Natural killer cell treated with Interleukin-12 subunit alpha and Interleukin-12 subunit beta and Interleukin-15 and Interleukin-18, amount 100 ng/mL, for 72 hours (primary cell): Measurements from ENCODE around the gene DCAKD. TPM values are rescaled to one million over a fixed set of nuclear protein-coding genes. Genes with fewer than 3 reads are reported as not detected.

Source experiments
- ATAC-seq, 2 donors: fragments of 150-1000 bp; cut with Tn5 transposase in 1 of 2; sonication (Bioruptor Pico), chemical (Tn5 transposase) in 1 of 2; 2 replicates each; pipeline ENCODE4 v1.10.0; 2021
- DNase-seq: peaks from one replicate; pipeline ENCODE4 v3.0.0; 2022; ENCODE audit warnings: low spot score
- H3K27ac Mint-ChIP-seq, 2 donors: 1 replicate in 1 of 2; 2 replicates in 1 of 2; pipeline ENCODE4 v1.8.0; 2022; ENCODE audit warnings: mixed read lengths in 2 of 2, mild to moderate bottlenecking in 1 of 2, moderate library complexity in 1 of 2
- H3K27me3 Mint-ChIP-seq, 2 donors: 1 replicate in 1 of 2; 2 replicates in 1 of 2; pipeline ENCODE4 v1.8.0; 2022; ENCODE audit warnings: mixed read lengths in 2 of 2
- H3K36me3 Mint-ChIP-seq: one replicate; pipeline ENCODE4 v1.8.0; 2022; ENCODE audit warnings: mixed read lengths
- H3K4me1 Mint-ChIP-seq, 2 donors: 1 replicate in 1 of 2; 2 replicates in 1 of 2; pipeline ENCODE4 v1.8.0; 2022; ENCODE audit warnings: low read depth in 2 of 2, mixed read lengths in 2 of 2, mild to moderate bottlenecking in 1 of 2
- H3K4me3 Mint-ChIP-seq: one replicate; pipeline ENCODE4 v1.8.0; 2022; ENCODE audit warnings: mixed read lengths
- H3K9me3 Mint-ChIP-seq: 2 replicates; pipeline ENCODE4 v1.8.0; 2022; ENCODE audit warnings: mixed read lengths
- total RNA-seq, 2 donors: library from RNA; stranded (reverse); gene quantifications; one replicate each; pipeline ENCODE4 v1.2.3, GENCODE V29; 2022

DCAKD gene, protein sequence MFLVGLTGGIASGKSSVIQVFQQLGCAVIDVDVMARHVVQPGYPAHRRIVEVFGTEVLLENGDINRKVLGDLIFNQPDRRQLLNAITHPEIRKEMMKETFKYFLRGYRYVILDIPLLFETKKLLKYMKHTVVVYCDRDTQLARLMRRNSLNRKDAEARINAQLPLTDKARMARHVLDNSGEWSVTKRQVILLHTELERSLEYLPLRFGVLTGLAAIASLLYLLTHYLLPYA
- 10 to 100 TPM; 17.9 to 36.4 TPM for total RNA-seq

GRCh38 chr17:45051060-45051719 lies at the start of gene DCAKD:
TSS of gene DCAKD (minus strand) at chr17:45051632. CDS start at chr17:45034885, 16,747 bp downstream.
- peak; percentile 97 for DNase-seq
- no peaks in the 10 kb centered on the region for H3K27me3 Mint-ChIP-seq
- peaks cover 15 to 16% of the 10 kb centered on the region in 2 donors for H3K4me1 Mint-ChIP-seq
- H3K27ac Mint-ChIP-seq, result peak within 1 kb of the TSS; percentile 88 to 99
- no peaks in the 10 kb centered on the region for H3K9me3 Mint-ChIP-seq
- peak; percentile 99 to 100 for ATAC-seq
- H3K4me3 Mint-ChIP-seq, result peak within 1 kb of the TSS; percentile 92
- H3K36me3 Mint-ChIP-seq, result no peaks in the 10 kb centered on the region

DNA sequence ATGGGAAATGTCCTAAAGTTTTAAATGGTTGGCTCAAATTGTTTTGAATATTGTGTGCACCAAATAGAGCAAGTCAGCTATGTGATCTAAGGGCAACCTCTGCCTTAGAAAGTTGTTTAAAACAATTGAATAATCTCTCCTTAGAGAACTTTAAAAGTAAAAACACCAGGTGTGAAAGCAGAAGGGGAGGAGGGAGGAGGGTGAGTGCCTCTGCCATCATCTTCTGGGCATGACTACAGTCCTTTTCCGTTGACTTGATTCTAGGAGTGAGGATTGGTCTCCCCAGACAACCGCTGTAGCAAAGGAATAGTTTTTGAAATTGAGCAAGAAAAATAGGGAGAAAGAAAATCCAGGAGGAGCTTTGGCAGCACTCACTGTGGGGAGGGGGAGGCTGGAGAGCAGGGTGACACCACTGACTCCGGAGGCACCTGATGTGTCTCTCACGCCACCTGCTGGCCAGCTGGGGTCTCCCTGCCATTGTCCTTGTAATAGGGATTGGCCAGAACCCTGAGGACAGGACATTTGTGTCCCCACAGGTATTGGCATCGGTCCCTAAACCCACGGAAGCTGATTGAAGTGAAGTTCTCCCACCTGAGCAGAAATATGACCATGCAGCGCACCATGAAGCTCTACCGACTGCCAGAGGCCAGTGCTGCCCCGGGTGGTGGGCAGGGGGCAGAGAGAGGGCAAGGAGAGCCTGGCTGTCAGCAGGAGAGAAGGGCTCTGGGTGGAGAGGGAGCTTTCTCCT lies 47.6 kb upstream of the DCAKD start:
- peak; percentile 75 to 80 for ATAC-seq
- Mint-ChIP-seq H3K4me3 (no peak overlapping the region), H3K27ac (peak overlapping the region in 1 of 2 donors; percentile 33)

GRCh38 chr17:45098081-45098868 lies 46.8 kb upstream of the DCAKD start:
- H3K36me3 Mint-ChIP-seq, result peaks cover 23% of the 10 kb centered on the region
- DNase-seq (no peak), ATAC-seq (no peak)
- no peaks in the 10 kb centered on the region for H3K9me3 Mint-ChIP-seq
- H3K27me3 Mint-ChIP-seq, result no peaks in the 10 kb centered on the region
- H3K4me3 Mint-ChIP-seq, result no peak overlapping the region
- H3K4me1 Mint-ChIP-seq, result peaks cover 4 to 10% of the 10 kb centered on the region in 2 donors
- peak overlapping the region in 1 of 2 donors; percentile 33 for H3K27ac Mint-ChIP-seq

More for the DNA sequence above, 47.6 kb upstream of the DCAKD start:
- Mint-ChIP-seq H3K27me3 (no peaks in the 10 kb centered on the region), H3K4me1 (peaks cover 4 to 10% of the 10 kb centered on the region in 2 donors), H3K9me3 (no peaks in the 10 kb centered on the region), H3K36me3 (peaks cover 23% of the 10 kb centered on the region)
- no peak for DNase-seq

DNA sequence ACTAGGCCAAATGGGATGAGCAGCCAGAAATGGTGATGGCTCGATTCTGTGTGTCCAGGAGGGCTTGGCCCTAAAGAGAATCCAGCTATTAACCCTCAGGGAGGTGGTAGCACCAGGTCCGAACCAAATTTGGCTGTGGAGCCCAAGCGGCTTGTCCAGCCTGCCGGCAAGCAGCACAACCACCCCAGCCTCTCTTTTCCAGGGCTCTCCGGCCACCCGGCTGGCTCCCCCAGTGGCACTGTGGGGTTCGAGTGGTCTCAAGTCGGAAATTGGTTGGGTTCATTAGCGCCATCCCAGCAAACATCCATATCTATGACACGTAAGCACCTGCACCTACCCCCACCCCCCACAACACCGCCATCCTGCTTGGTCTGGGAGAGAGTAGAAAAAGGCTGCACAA lies 45.5 kb upstream of the DCAKD start:
- no peak for ATAC-seq
- H3K36me3 Mint-ChIP-seq, result peaks cover 18% of the 10 kb centered on the region
- no peaks in the 10 kb centered on the region for H3K27me3 Mint-ChIP-seq
- no peaks in the 10 kb centered on the region for H3K9me3 Mint-ChIP-seq
- peaks cover 4 to 10% of the 10 kb centered on the region in 2 donors for H3K4me1 Mint-ChIP-seq
- no peak overlapping the region for H3K27ac Mint-ChIP-seq
- no peak for DNase-seq
- no peak overlapping the region for H3K4me3 Mint-ChIP-seq

GRCh38 chr17:45096141-45096540 lies 44.7 kb upstream of the DCAKD start:
- Mint-ChIP-seq H3K27ac (no peak overlapping the region), H3K9me3 (no peaks in the 10 kb centered on the region), H3K4me1 (peaks cover 5 to 10% of the 10 kb centered on the region in 2 donors), H3K27me3 (no peaks in the 10 kb centered on the region), H3K36me3 (peaks cover 24% of the 10 kb centered on the region), H3K4me3 (no peak overlapping the region)
- DNase-seq (no peak), ATAC-seq (no peak)

DNA sequence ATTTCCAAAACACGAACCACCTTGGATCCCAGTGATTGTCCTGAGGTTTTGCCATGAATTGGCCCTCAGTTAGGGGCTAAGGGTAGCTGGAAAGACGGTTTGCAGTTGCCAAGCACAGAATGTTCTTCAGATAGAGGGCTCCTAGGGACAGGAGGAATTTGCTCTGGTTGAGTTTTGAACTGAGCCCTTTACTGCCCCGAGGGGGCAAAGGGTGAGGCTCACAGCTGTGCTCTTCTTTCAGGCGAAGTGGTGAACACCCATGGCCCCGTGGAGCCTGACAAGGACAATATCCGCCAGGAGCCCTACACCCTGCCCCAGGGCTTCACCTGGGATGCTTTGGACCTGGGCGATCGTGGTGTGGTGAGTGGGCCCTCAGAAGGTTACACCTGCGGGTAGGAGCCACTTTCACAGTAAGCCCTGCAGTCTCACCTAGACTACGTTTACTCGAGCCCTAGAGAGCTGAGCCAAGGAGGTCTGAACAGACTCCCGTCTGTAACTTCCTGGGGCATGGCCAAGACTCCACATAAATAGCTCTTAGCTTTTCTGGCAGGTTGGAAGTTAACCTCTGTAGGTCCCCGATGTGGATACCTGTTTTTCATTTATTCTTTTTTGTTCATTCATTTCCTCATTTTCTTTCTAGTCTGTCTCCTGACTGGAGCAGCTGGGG lies 42.1 kb upstream of the DCAKD start:
- H3K4me3 Mint-ChIP-seq, result no peak overlapping the region
- peaks cover 5 to 14% of the 10 kb centered on the region in 2 donors for H3K4me1 Mint-ChIP-seq
- no peak for DNase-seq
- H3K27me3 Mint-ChIP-seq, result no peaks in the 10 kb centered on the region
- no peaks in the 10 kb centered on the region for H3K9me3 Mint-ChIP-seq
- no peak for ATAC-seq
- peaks cover 24% of the 10 kb centered on the region for H3K36me3 Mint-ChIP-seq
- H3K27ac Mint-ChIP-seq, result no peak overlapping the region

DNA sequence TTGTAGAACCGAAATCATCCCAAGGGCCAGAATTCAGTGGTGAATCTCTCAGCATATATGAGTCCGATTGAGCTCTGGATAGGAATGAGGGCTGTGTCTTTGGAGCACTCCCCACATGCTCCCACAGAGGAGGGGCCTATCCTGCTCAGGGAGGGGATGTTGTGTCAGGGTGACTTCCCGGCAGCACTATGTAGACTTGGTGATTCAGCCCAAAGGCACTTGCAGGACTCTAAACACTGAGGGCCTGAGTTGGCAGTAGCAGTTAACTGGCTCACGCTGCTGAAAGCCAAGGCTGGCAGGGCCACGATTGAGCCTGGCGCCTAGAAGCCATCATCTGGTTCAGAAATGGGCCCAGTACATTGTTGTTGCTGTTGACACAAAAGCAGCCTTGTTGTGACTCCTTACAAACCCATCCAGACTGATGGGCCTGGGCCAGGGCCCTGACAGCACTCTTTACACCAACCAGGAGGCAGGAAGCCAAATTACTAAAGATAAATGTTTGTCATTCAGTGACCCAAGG lies 41.5 kb upstream of the DCAKD start:
- H3K4me1 Mint-ChIP-seq, result peaks cover 5 to 11% of the 10 kb centered on the region in 2 donors
- ATAC-seq, result no peak
- peaks cover 24% of the 10 kb centered on the region for H3K36me3 Mint-ChIP-seq
- no peaks in the 10 kb centered on the region for H3K27me3 Mint-ChIP-seq
- H3K27ac Mint-ChIP-seq, result no peak overlapping the region
- H3K9me3 Mint-ChIP-seq, result no peaks in the 10 kb centered on the region
- DNase-seq, result no peak
- H3K4me3 Mint-ChIP-seq, result no peak overlapping the region

DNA sequence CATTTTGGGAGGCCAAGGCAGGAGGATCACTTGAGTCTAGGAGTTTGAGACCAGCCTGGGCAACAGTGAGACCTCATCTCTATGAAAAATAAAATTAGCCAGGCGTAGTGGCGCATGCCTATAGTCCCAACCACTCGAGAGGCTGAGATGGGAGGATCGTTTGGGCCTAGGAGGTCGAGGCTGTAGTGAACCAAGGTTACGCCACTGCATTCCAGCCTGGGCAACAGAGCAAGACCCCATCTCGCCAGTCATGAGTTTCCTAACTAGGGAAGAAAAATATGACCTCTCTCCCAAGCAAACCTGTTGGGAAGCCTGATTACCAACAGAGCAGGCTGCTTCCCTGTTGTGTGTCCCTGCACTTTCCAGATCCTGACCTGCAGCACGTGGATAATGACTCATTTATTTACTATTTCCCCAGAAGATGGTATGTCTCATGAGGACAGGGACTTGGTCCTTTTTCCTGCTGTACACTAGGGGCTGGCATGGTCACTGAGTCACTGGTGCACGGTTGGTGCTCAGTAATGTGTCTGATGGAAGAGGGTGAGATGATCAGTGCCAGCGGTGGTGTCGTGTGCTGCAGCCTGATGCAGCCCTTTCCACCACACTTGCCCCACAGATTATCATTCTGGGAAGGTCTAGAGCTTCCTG lies 40.5 kb upstream of the DCAKD start:
- no peaks in the 10 kb centered on the region for H3K27me3 Mint-ChIP-seq
- H3K4me3 Mint-ChIP-seq, result no peak overlapping the region
- ATAC-seq, result no peak
- H3K9me3 Mint-ChIP-seq, result no peaks in the 10 kb centered on the region
- peaks cover 5 to 10% of the 10 kb centered on the region in 2 donors for H3K4me1 Mint-ChIP-seq
- no peak for DNase-seq
- peaks cover 24% of the 10 kb centered on the region for H3K36me3 Mint-ChIP-seq
- peak overlapping the region in 1 of 2 donors; percentile 45 for H3K27ac Mint-ChIP-seq

GRCh38 chr17:45090711-45091110 lies 39.3 kb upstream of the DCAKD start:
- peaks cover 17% of the 10 kb centered on the region for H3K36me3 Mint-ChIP-seq
- H3K27me3 Mint-ChIP-seq, result no peaks in the 10 kb centered on the region
- no peak for DNase-seq
- H3K9me3 Mint-ChIP-seq, result no peaks in the 10 kb centered on the region
- no peak overlapping the region for H3K4me3 Mint-ChIP-seq
- peaks cover 0 to 10% of the 10 kb centered on the region in 2 donors for H3K4me1 Mint-ChIP-seq
- no peak overlapping the region for H3K27ac Mint-ChIP-seq
- ATAC-seq, result no peak

- Mint-ChIP-seq H3K27me3 (no peaks in the 10 kb centered on the region), H3K4me3 (no peak overlapping the region), H3K9me3 (no peaks in the 10 kb centered on the region), H3K36me3 (peaks cover 17% of the 10 kb centered on the region), H3K27ac (no peak overlapping the region), H3K4me1 (peaks cover 0 to 10% of the 10 kb centered on the region in 2 donors)
- no peak for ATAC-seq
- no peak for DNase-seq
Observed at GRCh38 chr17:45088741-45089140, 37.3 kb upstream of the DCAKD start.

DNA sequence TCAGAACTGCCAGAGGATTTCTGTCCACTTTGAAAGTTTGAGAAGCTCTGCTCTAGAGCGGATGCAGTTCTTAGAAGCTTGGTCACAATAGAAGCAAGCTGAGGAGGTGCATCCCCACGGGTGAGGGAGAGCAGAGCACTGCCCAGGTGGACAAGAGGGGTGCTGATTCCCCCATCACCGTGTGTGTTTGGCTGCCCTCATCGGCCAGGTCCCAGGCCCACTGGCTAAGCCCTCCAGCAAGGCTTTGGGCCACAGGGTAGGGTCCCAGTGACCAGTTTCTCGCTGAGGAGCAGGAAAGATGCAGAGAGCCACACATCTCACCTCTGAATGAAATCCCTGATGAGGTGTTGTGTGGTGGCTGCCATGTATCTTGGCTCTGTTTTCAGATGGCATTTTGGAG lies 36.5 kb upstream of the DCAKD start:
- DNase-seq, result no peak
- Mint-ChIP-seq H3K27me3 (no peaks in the 10 kb centered on the region), H3K4me1 (peaks cover 0 to 10% of the 10 kb centered on the region in 2 donors), H3K9me3 (no peaks in the 10 kb centered on the region), H3K4me3 (no peak overlapping the region), H3K27ac (no peak overlapping the region), H3K36me3 (peaks cover 17% of the 10 kb centered on the region)
- ATAC-seq, result no peak

DNA sequence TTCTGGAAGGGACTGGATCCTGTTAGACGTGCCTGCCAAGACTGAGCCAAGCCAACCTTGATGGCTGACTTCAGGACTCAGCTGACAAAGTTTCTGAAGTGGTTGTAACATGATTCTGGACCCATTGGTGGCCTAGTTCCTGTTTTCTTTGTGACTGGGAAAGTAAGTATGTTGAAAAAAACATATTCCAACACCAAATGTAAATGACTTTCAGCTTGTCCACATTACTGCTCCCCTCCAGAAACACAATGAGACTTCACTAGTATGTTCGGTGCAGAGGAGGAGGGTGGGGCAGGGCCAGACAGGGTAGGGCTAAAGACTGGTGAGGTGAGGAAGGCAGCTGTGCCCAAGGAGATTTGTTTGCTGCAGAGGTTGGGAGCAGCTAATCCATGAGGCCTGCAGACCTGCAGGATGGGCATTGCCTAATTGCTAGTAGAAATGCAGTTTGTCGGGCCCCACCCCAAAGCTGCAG lies 36.1 kb upstream of the DCAKD start:
- H3K27ac Mint-ChIP-seq, result no peak overlapping the region
- H3K9me3 Mint-ChIP-seq, result no peaks in the 10 kb centered on the region
- no peaks in the 10 kb centered on the region for H3K27me3 Mint-ChIP-seq
- H3K4me3 Mint-ChIP-seq, result no peak overlapping the region
- peaks cover 17% of the 10 kb centered on the region for H3K36me3 Mint-ChIP-seq
- ATAC-seq (no peak), DNase-seq (no peak)
- peaks cover 0 to 10% of the 10 kb centered on the region in 2 donors for H3K4me1 Mint-ChIP-seq
